H1 (cell line): ENCODE measurements around the gene HOXC5. TPM values are rescaled to one million over a fixed set of nuclear protein-coding genes. Genes with fewer than 3 reads are reported as not detected.

Experiments used
- CTCF ChIA-PET: fragments of 300-600 bp; sonication (Branson Sonifier 250); formaldehyde crosslinking; loops from one replicate; lab custom pipeline; 2021; ENCODE audit not compliant: partially characterized antibody; lab: Charles Lee
- POLR2A ChIA-PET: fragments of 300-600 bp; sonication (Branson Sonifier 250); formaldehyde crosslinking; loops from one replicate; lab custom pipeline; 2021; ENCODE audit warnings: inconsistent platforms; ENCODE audit not compliant: partially characterized antibody; lab: Charles Lee
- DNase-seq, 2 experiments: peaks; one replicate each; pipeline versions ENCODE4 v3.0.0 to v3.0.0-alpha.2; 2010 to 2022; ENCODE audit warnings: low spot score in 2 of 2, low read depth in 1 of 2, mixed read lengths in 1 of 2
- FAIRE-seq: peaks from 2 replicates; lab custom pipeline; 2011; peaks lifted over from hg19 to GRCh38; lab: Jason Lieb, UNC
- H2AFZ ChIP-seq: 2 replicates; pipeline ENCODE4 v1.8.1; 2012; ENCODE audit warnings: low read length, inconsistent platforms
- H2AK5ac ChIP-seq: 2 replicates; pipeline ENCODE4 v1.6.1; 2013; ENCODE audit warnings: low read depth, low read length
- H2BK120ac ChIP-seq: replicated peaks from 2 replicates; pipeline ENCODE3; 2013; ENCODE audit warnings: low read depth, low read length, inconsistent platforms
- H2BK12ac ChIP-seq: 2 replicates; pipeline ENCODE4 v1.6.1; 2013; ENCODE audit warnings: low read depth, low read length
- H2BK15ac ChIP-seq: 2 replicates; pipeline ENCODE4 v1.6.1; 2013; ENCODE audit warnings: low read length
- H2BK20ac ChIP-seq: 2 replicates; pipeline ENCODE4 v1.6.1; 2013; ENCODE audit warnings: low read length
- H2BK5ac ChIP-seq: 2 replicates; pipeline ENCODE4 v1.6.1; 2013; ENCODE audit warnings: low read depth, low read length
- H3K14ac ChIP-seq: 2 replicates; pipeline ENCODE4 v1.6.1; 2013; ENCODE audit warnings: inconsistent platforms; ENCODE audit not compliant: insufficient read length
- H3K18ac ChIP-seq: 2 replicates; pipeline ENCODE4 v1.6.1; 2013; ENCODE audit warnings: low read length; ENCODE audit errors: extremely low read depth
- H3K23ac ChIP-seq: 2 replicates; pipeline ENCODE4 v1.6.1; 2013; ENCODE audit warnings: inconsistent platforms; ENCODE audit not compliant: insufficient read length
- H3K23me2 ChIP-seq: 2 replicates; pipeline ENCODE4 v1.6.1; 2013; ENCODE audit warnings: low read depth, low read length
- H3K27ac ChIP-seq: 2 replicates; pipeline ENCODE4 v1.6.1; 2011; ENCODE audit warnings: low read depth, low read length, inconsistent platforms
- H3K27me3 ChIP-seq, 4 experiments: replicated peaks in 1 of 4; 1 replicate in 1 of 4; 2 replicates in 3 of 4; pipeline versions ENCODE4 v1.6.1 to v1.8.1; 2011 to 2013; ENCODE audit warnings: low read length in 3 of 4, mild to moderate bottlenecking in 3 of 4, inconsistent platforms in 2 of 4, mixed read lengths in 2 of 4, moderate library complexity in 1 of 4; ENCODE audit not compliant: control insufficient read depth in 3 of 4, insufficient read depth in 3 of 4; ENCODE audit errors: extremely low read depth in 1 of 4
- H3K36me3 ChIP-seq, 4 experiments: 2 replicates each; pipeline versions ENCODE4 v1.6.1 to v1.8.1; 2011 to 2013; ENCODE audit warnings: mild to moderate bottlenecking in 4 of 4, low read length in 3 of 4, moderate library complexity in 2 of 4, control low read depth in 1 of 4, inconsistent platforms in 1 of 4; ENCODE audit not compliant: insufficient read depth in 4 of 4, control insufficient read depth in 2 of 4
- H3K4ac ChIP-seq: replicated peaks from 2 replicates; pipeline ENCODE3; 2013; ENCODE audit warnings: low read length, low read depth, mixed read lengths, inconsistent platforms; ENCODE audit not compliant: insufficient read length
- H3K4me1 ChIP-seq, 4 experiments: replicated peaks in 1 of 4; 1 replicate in 1 of 4; 2 replicates in 3 of 4; pipeline versions ENCODE4 v1.6.1 to v1.8.1; 2011 to 2013; ENCODE audit warnings: low read length in 3 of 4, inconsistent platforms in 2 of 4, mixed read lengths in 1 of 4; ENCODE audit not compliant: insufficient read depth in 4 of 4, control insufficient read depth in 3 of 4
- H3K4me2 ChIP-seq, 2 experiments: 2 replicates each; pipeline versions ENCODE4 v1.6.1 to v1.8.1; 2011 to 2013; ENCODE audit warnings: low read depth in 2 of 2, low read length in 2 of 2, control low read depth in 1 of 2, inconsistent platforms in 1 of 2, mild to moderate bottlenecking in 1 of 2; ENCODE audit not compliant: insufficient read depth in 1 of 2
- H3K4me3 ChIP-seq, 4 experiments: fragments of 200-600, 300-600 bp in 1 of 4; sonication (generic), shearing (Covaris generic), sonication (Bioruptor Twin) in 1 of 4; 2 replicates each; pipeline versions ENCODE4 v1.5.1 to v1.8.1; 2011 to 2016; ENCODE audit warnings: low read length in 4 of 4, low read depth in 3 of 4, control low read depth in 2 of 4, inconsistent platforms in 2 of 4, mild to moderate bottlenecking in 2 of 4, mixed read lengths in 1 of 4, moderate library complexity in 1 of 4; ENCODE audit not compliant: insufficient read depth in 2 of 4; ENCODE audit errors: extremely low read depth in 1 of 4
- H3K56ac ChIP-seq: replicated peaks from 2 replicates; pipeline ENCODE3; 2013; ENCODE audit warnings: low read depth, mild to moderate bottlenecking, mixed read lengths, low read length, inconsistent platforms; ENCODE audit not compliant: insufficient read length
- H3K79me1 ChIP-seq: 2 replicates; pipeline ENCODE4 v1.6.1; 2013; ENCODE audit warnings: low read depth, low read length, control low read depth
- H3K79me2 ChIP-seq, 2 experiments: 2 replicates each; pipeline versions ENCODE4 v1.6.1 to v1.8.1; 2012 to 2013; ENCODE audit warnings: low read length in 2 of 2, mild to moderate bottlenecking in 2 of 2, inconsistent platforms in 1 of 2; ENCODE audit not compliant: insufficient read depth in 2 of 2, control insufficient read depth in 1 of 2
- H3K9ac ChIP-seq, 4 experiments: replicated peaks in 1 of 4; 1 replicate in 1 of 4; 2 replicates in 3 of 4; pipeline versions ENCODE4 v1.6.1 to v1.8.1; 2011 to 2013; ENCODE audit warnings: low read depth in 3 of 4, low read length in 3 of 4, control low read depth in 2 of 4, mild to moderate bottlenecking in 2 of 4, moderate library complexity in 2 of 4, inconsistent platforms in 1 of 4; ENCODE audit errors: extremely low read depth in 1 of 4
- H3K9me3 ChIP-seq, 2 experiments: 2 replicates each; pipeline versions ENCODE4 v1.6.1 to v1.8.1; 2012 to 2013; ENCODE audit warnings: mild to moderate bottlenecking in 2 of 2, moderate library complexity in 2 of 2, control low read depth in 1 of 2, inconsistent platforms in 1 of 2, low read depth in 1 of 2, low read length in 1 of 2, mixed read lengths in 1 of 2; ENCODE audit not compliant: insufficient read depth in 2 of 2
- H4K20me1 ChIP-seq, 2 experiments: replicated peaks in 1 of 2; 2 replicates each; pipeline versions ENCODE3 to v1.8.1; 2011 to 2013; ENCODE audit warnings: inconsistent platforms in 2 of 2, low read length in 2 of 2, mild to moderate bottlenecking in 1 of 2; ENCODE audit not compliant: insufficient read depth in 2 of 2, control insufficient read depth in 1 of 2
- H4K5ac ChIP-seq: 2 replicates; pipeline ENCODE4 v1.6.1; 2013; ENCODE audit warnings: low read length, low read depth, mixed read lengths, inconsistent platforms; ENCODE audit not compliant: insufficient read length
- H4K8ac ChIP-seq: 2 replicates; pipeline ENCODE4 v1.8.0; 2013; ENCODE audit warnings: mild to moderate bottlenecking, moderate library complexity, low read length, inconsistent platforms; ENCODE audit not compliant: insufficient read depth; ENCODE audit errors: extremely low read depth
- H4K91ac ChIP-seq: replicated peaks from 2 replicates; pipeline ENCODE3; 2013; ENCODE audit warnings: low read length, mixed read lengths, inconsistent platforms; ENCODE audit not compliant: insufficient read length
- ASH2L ChIP-seq: fragments of 200-600, 300-600 bp; sonication (generic); IDR thresholded peaks from one replicate; pipeline ENCODE4 v1.7.1; 2017; ENCODE audit warnings: low read length
- ATF2 ChIP-seq: IDR thresholded peaks from 2 replicates; pipeline ENCODE4 v1.6.1; 2012; ENCODE audit warnings: low read length, inconsistent platforms
- CBX5 ChIP-seq: fragments of 300-800, 300-1000 bp; sonication (generic); IDR thresholded peaks from 2 replicates; pipeline ENCODE4 v1.7.1; 2016; ENCODE audit warnings: antibody characterized with exemption, low read length, low read depth
- CHD1 ChIP-seq: IDR thresholded peaks from 2 replicates; pipeline ENCODE4 v1.6.1; 2012; ENCODE audit warnings: low read depth, low read length, improper control_type of control experiment
- EP300 ChIP-seq, 2 experiments: IDR thresholded peaks; 1 replicate in 1 of 2; 2 replicates in 1 of 2; pipeline ENCODE4 v1.6.1; 2011 to 2012; ENCODE audit warnings: low read depth in 2 of 2, low read length in 2 of 2, mild to moderate bottlenecking in 2 of 2, borderline replicate concordance in 1 of 2, inconsistent platforms in 1 of 2, moderate library complexity in 1 of 2
- EZH2 ChIP-seq: fragments of 200-600 bp; sonication (generic); IDR thresholded peaks from 2 replicates; pipeline ENCODE4 v1.7.1; 2012; ENCODE audit warnings: low read depth, mild to moderate bottlenecking, moderate library complexity, low read length, inconsistent platforms; ENCODE audit not compliant: severe bottlenecking
- KDM1A ChIP-seq: fragments of 200-600, 300-600 bp; sonication (generic); IDR thresholded peaks from 2 replicates; pipeline ENCODE4 v1.7.1; 2016; ENCODE audit warnings: mild to moderate bottlenecking, low read length, borderline replicate concordance
- SIX5 ChIP-seq: IDR thresholded peaks from 2 replicates; pipeline ENCODE4 v1.6.1; 2011; ENCODE audit warnings: mild to moderate bottlenecking, low read depth, low read length
- SRF ChIP-seq: IDR thresholded peaks from 2 replicates; pipeline ENCODE4 v1.6.1; 2011; ENCODE audit warnings: mild to moderate bottlenecking, low read depth, low read length, moderate library complexity
- TAF1 ChIP-seq: IDR thresholded peaks from 2 replicates; pipeline ENCODE4 v1.6.1; 2011; ENCODE audit warnings: mild to moderate bottlenecking, low read depth, low read length
- TAF7 ChIP-seq: optimal IDR thresholded peaks from 2 replicates; pipeline ENCODE3; 2011; ENCODE audit warnings: low read depth, mild to moderate bottlenecking, inconsistent platforms, low read length, moderate library complexity, borderline replicate concordance
- TCF12 ChIP-seq: IDR thresholded peaks from 2 replicates; pipeline ENCODE4 v1.6.1; 2011; ENCODE audit warnings: low read depth, mild to moderate bottlenecking, low read length
- ZNF274 ChIP-seq: IDR thresholded peaks from 2 replicates; pipeline ENCODE4 v1.7.0; 2012; ENCODE audit warnings: low read length, borderline replicate concordance; ENCODE audit errors: extremely low read depth
- WGBS, 2 experiments: shearing (Covaris generic) in 1 of 2; methylation state at CpG; one replicate each; pipeline versions ENCODE4 v1.1.6 to v1.1.7; 2013 to 2015; ENCODE audit warnings: low lambda C conversion rate in 2 of 2, mixed read lengths in 2 of 2, inconsistent platforms in 1 of 2, low coverage in 1 of 2, missing lambda C conversion rate in 1 of 2; ENCODE audit not compliant: insufficient replicate concordance in 2 of 2, insufficient coverage in 1 of 2, insufficient read length in 1 of 2; ENCODE audit errors: extremely low coverage in 1 of 2, missing lambda C conversion rate in 1 of 2; 5-methylcytosine and 5-hydroxymethylcytosine counted together
- polyA plus RNA-seq, 7 experiments: library from polyadenylated mRNA; depleted of rRNA in 3 of 7; stranded (reverse) in 5 of 7; unstranded in 2 of 7; fragments of >200 nt in 5 of 7; fragments of 200-250 nt in 2 of 7; gene quantifications; 1 replicate in 5 of 7; 2 replicates in 1 of 7; 4 replicates in 1 of 7; pipeline versions ENCODE4 v1.2.1 to v1.2.3, GENCODE V29; 2011 to 2013; ENCODE audit warnings: missing spikeins in 2 of 7, mixed read lengths in 2 of 7
- total RNA-seq: library from RNA; stranded (reverse); fragmentation: NEBNext Ultra II Directional; extraction: Animal tissue kit (Norgen Biotek cat#: 25700); gene quantifications from 2 replicates; pipeline ENCODE4 v1.2.1, GENCODE V29; 2021

HOXC5 gene
- total and polyA plus RNA-seq, 2 of the 8 experiments (the other 6 are each of a cell fraction or from before 2014, with no cell fraction given), result not detected

DNA sequence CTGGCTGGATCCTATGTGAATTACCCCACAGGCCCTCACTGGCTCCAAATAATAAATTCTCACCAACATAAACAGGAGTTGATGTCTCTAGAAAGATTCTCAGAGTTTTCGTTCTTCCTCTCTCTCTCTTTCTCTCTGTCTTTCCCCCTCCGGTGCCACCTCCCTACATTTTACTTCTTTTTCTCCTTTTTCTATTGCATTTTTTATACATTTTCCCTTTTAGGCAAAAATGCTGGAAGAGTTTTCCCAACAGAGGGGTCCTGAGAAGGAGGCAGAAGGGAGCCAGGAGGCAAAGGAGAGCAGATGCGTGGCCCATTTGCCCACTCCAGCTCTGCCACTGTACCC, 5.4 kb upstream of the HOXC5 start:
- 52% methylated on average over 3 of the region's 3 CpGs; no CpG with 5 or more reads in 1 of the 2 experiments for WGBS, 2 experiments
- Histone ChIP-seq H3K36me3 (peaks cover 0 to 2% (median 0%) of the 10 kb centered on the region in 4 experiments; a peak in 1 of 8 replicates), H4K5ac (no peak overlapping the region), H2BK15ac (0 out of 2 replicates have a peak overlapping the region, but pooled peaks have one; percentile 36), H3K79me1 (no peaks in the 10 kb centered on the region), H3K27me3 (peaks cover 95 to 100% (median 99%) of the 10 kb centered on the region in 4 experiments), H3K4me2 (no peak overlapping the region), H2BK5ac (no peak overlapping the region), H3K9me3 (no peaks in the 10 kb centered on the region), H3K79me2 (no peaks in the 10 kb centered on the region), H2AK5ac (no peak overlapping the region), H4K91ac (no peak overlapping the region), H4K20me1 (peaks cover 18 to 24% of the 10 kb centered on the region in 2 experiments), H3K27ac (no peak overlapping the region), H3K4ac (no peak overlapping the region), H3K14ac (no peak overlapping the region), H3K9ac (no peak overlapping the region), H4K8ac (no peak overlapping the region), H2BK120ac (no peak overlapping the region), H3K18ac (no peak overlapping the region), H2BK12ac (no peak overlapping the region), H2BK20ac (no peak overlapping the region), H2AFZ (no peak overlapping the region), H3K4me3 (no peak overlapping the region), H3K56ac (no peak overlapping the region), H3K23me2 (no peaks in the 10 kb centered on the region), H3K23ac (no peak overlapping the region), H3K4me1 (peaks cover 0 to 5% (median 2%) of the 10 kb centered on the region in 4 experiments; a peak in 3 of 7 replicates)
- no peak for DNase-seq
- ChIA-PET POLR2A (interaction anchor here (0.6 kb wide), 1 partner anchor 22 kb away, joined by 3 read pairs; no protein-coding TSS in a partner anchor), CTCF (interaction anchor here (0.8 to 20.0 kb wide), 9 partner anchors 21 to 281 kb away, joined by 3 to 339 read pairs (median 4); partner anchors contain the start of genes HOXC8, HOXC9 and SMUG1)
- no peak for FAIRE-seq
- TF ChIP-seq CBX5 (no peak), ZNF274 (no peak), TCF12 (no peak), SRF (no peak), CHD1 (no peak), ATF2 (no peak), KDM1A (no peak), TAF1 (no peak), ASH2L (no peak), EP300 (IDR thresholded peaks at IDR 0.05; ENCODE audit: borderline replicate concordance in 1 of 2, low read depth in 2 of 2, low read length in 2 of 2) (no peak), TAF7 (no peak), EZH2 (no peak), SIX5 (no peak)
